ENCODE results near the gene EMP2.
"Not testable (repeated sequence)": the region's sequence is repeated elsewhere in the genome, so short reads cannot be mapped to it uniquely, and the experiment has no call there.

The EMP2 gene

GRCh38 chr16:10521681-10522274, 58.6 kb downstream of the EMP2 start:
- DNase-seq (ENCODE audit: low read depth), result peak; percentile 9

- no peak for DNase-seq (ENCODE audit: low read depth)
Measured at GRCh38 chr16:10520869-10521578, 59.4 kb downstream of the EMP2 start.

- DNase-seq (ENCODE audit: low read depth), result no peak
Measured at GRCh38 chr16:10519929-10520868, 60.2 kb downstream of the EMP2 start.

GRCh38 chr16:10519297-10519696, 61.1 kb downstream of the EMP2 start:
- no peak for DNase-seq (ENCODE audit: low read depth)

GRCh38 chr16:10518479-10519041, 61.8 kb downstream of the EMP2 start:
- no peak for DNase-seq (ENCODE audit: low read depth)

GRCh38 chr16:10517868-10518267, 62.5 kb downstream of the EMP2 start:
- no peak for DNase-seq (ENCODE audit: low read depth)

GRCh38 chr16:10514369-10515055, 65.9 kb downstream of the EMP2 start:
- peak; percentile 12 for DNase-seq (ENCODE audit: low read depth)

- DNase-seq (ENCODE audit: low read depth), result no peak
Measured at GRCh38 chr16:10511829-10512228, 68.6 kb downstream of the EMP2 start.

- no peak for DNase-seq (ENCODE audit: low read depth)
Measured at GRCh38 chr16:10510279-10510678, 70.1 kb downstream of the EMP2 start.

GRCh38 chr16:10509534-10510025, 70.8 kb downstream of the EMP2 start:
- DNase-seq (ENCODE audit: low read depth), result peak; percentile 6

- DNase-seq (ENCODE audit: low read depth), result not testable (repeated sequence)
Measured at GRCh38 chr16:10505286-10505685, 75.1 kb downstream of the EMP2 start.

- DNase-seq (ENCODE audit: low read depth), result no peak
Measured at GRCh38 chr16:10504404-10504885, 76.0 kb downstream of the EMP2 start.

- no peak for DNase-seq (ENCODE audit: low read depth)
Measured at GRCh38 chr16:10502776-10503175, 77.6 kb downstream of the EMP2 start.

GRCh38 chr16:10501016-10501607, 79.3 kb downstream of the EMP2 start:
- DNase-seq (ENCODE audit: low read depth), result no peak

- no peak for DNase-seq (ENCODE audit: low read depth)
Measured at GRCh38 chr16:10500582-10500981, 79.8 kb downstream of the EMP2 start.

GRCh38 chr16:10497132-10498101, 83.0 kb downstream of the EMP2 start:
- no peak for DNase-seq (ENCODE audit: low read depth)

GRCh38 chr16:10495031-10495345, 85.4 kb downstream of the EMP2 start:
- DNase-seq (ENCODE audit: low read depth), result no peak

GRCh38 chr16:10494343-10495030, 85.9 kb downstream of the EMP2 start:
- no peak for DNase-seq (ENCODE audit: low read depth)

GRCh38 chr16:10493276-10493675, 87.1 kb downstream of the EMP2 start:
- no peak for DNase-seq (ENCODE audit: low read depth)

Measured in stimulated activated CD8-positive, alpha-beta memory T cell treated with anti-CD3 and anti-CD28 coated beads, Interleukin-4, amount 100 ng/mL, for 24 hours (primary cell).